Fibroblast of lung (primary cell): ENCODE results near the gene SRD5A1. TPM values are rescaled to one million over a fixed set of nuclear protein-coding genes. Genes with fewer than 3 reads are reported as not detected.

Experiments used
- DNase-seq, 2 donors: peaks; one replicate each; pipeline versions ENCODE4 v3.0.0 to v3.0.0-alpha.2; 2010; ENCODE audit warnings: low read depth in 2 of 2
- H2AFZ ChIP-seq: 2 replicates; pipeline ENCODE4 v1.5.1; 2012; ENCODE audit warnings: low read length, control low read depth, inconsistent platforms
- H3K27ac ChIP-seq: 2 replicates; pipeline ENCODE4 v1.5.1; 2011; ENCODE audit warnings: low read length, control low read depth; ENCODE audit not compliant: insufficient read depth
- H3K27me3 ChIP-seq: 2 replicates; pipeline ENCODE4 v1.5.1; 2011; ENCODE audit warnings: mild to moderate bottlenecking, low read length; ENCODE audit not compliant: control insufficient read depth, insufficient read depth
- H3K36me3 ChIP-seq: 2 replicates; pipeline ENCODE4 v1.5.1; 2011; ENCODE audit warnings: low read length; ENCODE audit not compliant: control insufficient read depth, insufficient read depth
- H3K4me1 ChIP-seq: 2 replicates; pipeline ENCODE4 v1.5.1; 2011; ENCODE audit warnings: low read length; ENCODE audit not compliant: control insufficient read depth, insufficient read depth; ENCODE audit errors: extremely low read depth
- H3K4me2 ChIP-seq: 2 replicates; pipeline ENCODE4 v1.5.1; 2011; ENCODE audit warnings: low read length, control low read depth; ENCODE audit not compliant: insufficient read depth; ENCODE audit errors: extremely low read depth
- H3K4me3 ChIP-seq, 4 experiments: fragments of 200-600 bp in 1 of 4; sonication (generic) in 1 of 4; replicated peaks in 1 of 4; 2 replicates each; pipeline ENCODE4 v1.5.1; 2011 to 2016; ENCODE audit warnings: low read length in 4 of 4, low read depth in 3 of 4, mild to moderate bottlenecking in 3 of 4, control low read depth in 2 of 4, inconsistent platforms in 1 of 4, mixed read lengths in 1 of 4; ENCODE audit not compliant: insufficient read depth in 1 of 4; ENCODE audit errors: control extremely low read depth in 1 of 4
- H3K79me2 ChIP-seq: 2 replicates; pipeline ENCODE4 v1.5.1; 2012; ENCODE audit warnings: mild to moderate bottlenecking, low read length, inconsistent platforms; ENCODE audit not compliant: control insufficient read depth, insufficient read depth
- H3K9ac ChIP-seq: 2 replicates; pipeline ENCODE4 v1.5.1; 2011; ENCODE audit warnings: mild to moderate bottlenecking, low read length, control low read depth; ENCODE audit not compliant: insufficient read depth
- H3K9me3 ChIP-seq: 2 replicates; pipeline ENCODE4 v1.5.1; 2012; ENCODE audit warnings: low read depth, low read length; ENCODE audit not compliant: control insufficient read depth, insufficient read depth
- H4K20me1 ChIP-seq: 2 replicates; pipeline ENCODE4 v1.5.1; 2011; ENCODE audit warnings: low read length; ENCODE audit not compliant: control insufficient read depth, insufficient read depth; ENCODE audit errors: extremely low read depth
- EZH2 ChIP-seq: IDR thresholded peaks from 2 replicates; pipeline ENCODE4 v1.5.1; 2012; ENCODE audit warnings: low read length, control low read depth, mild to moderate bottlenecking; ENCODE audit errors: missing control alignments
- polyA plus RNA-seq, 2 donors: library from polyadenylated mRNA; depleted of rRNA in 1 of 2; stranded (reverse) in 1 of 2; unstranded in 1 of 2; fragments of >200 nt; gene quantifications; 2 replicates each; pipeline ENCODE4 v1.2.1, GENCODE V29; 2011 to 2012; ENCODE audit warnings: missing spikeins in 1 of 2
- total RNA-seq: library from RNA; depleted of rRNA; stranded (reverse); fragments of >200 nt; gene quantifications from 2 replicates; pipeline ENCODE4 v1.2.1, GENCODE V29; 2014
- TF ChIP-seq, protein P1 (sequence below), 2 donors: IDR thresholded peaks in 1 of 2; conservative IDR thresholded peaks in 1 of 2; 1 replicate in 1 of 2; 2 replicates in 1 of 2; pipeline ENCODE4 v1.5.1; 2011 to 2012; ENCODE audit warnings: low read length in 2 of 2, control low read depth in 1 of 2, inconsistent platforms in 1 of 2, low read depth in 1 of 2, mild to moderate bottlenecking in 1 of 2

SRD5A1 gene
- total and polyA plus RNA-seq, 2 donors (not counting 1 experiment from before 2014, with no cell fraction given): 12.1 to 20.6 TPM

DNA sequence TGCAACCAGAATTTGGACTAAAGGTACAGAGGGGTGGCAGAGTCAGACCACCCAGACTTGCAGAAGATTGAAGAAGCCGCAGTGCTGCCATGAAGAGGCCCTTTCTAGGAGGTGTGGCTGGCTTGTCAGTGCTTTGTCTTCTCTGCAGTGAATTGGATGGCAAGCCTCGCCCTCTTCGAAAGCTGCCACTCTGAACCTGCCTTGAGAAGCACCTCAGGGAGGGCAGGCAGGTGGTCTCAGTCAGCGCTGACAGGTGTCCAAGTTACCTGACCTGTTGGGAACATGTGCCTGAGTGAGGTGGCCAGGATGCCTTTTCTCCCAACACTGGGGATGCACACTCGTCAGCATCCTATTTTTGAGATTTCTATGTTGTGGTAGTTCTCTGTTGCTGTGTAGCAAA lies 86.2 kb downstream of the SRD5A1 start:
- H2AFZ ChIP-seq: no peak overlapping the region
- H3K4me2 ChIP-seq: no peak overlapping the region
- no peaks in the 10 kb centered on the region for H3K27me3 ChIP-seq
- no peak overlapping the region for H3K27ac ChIP-seq
- H3K79me2 ChIP-seq: peaks cover 99% of the 10 kb centered on the region
- no peak overlapping the region for H3K9ac ChIP-seq
- H3K4me3 ChIP-seq: no peak overlapping the region
- H3K36me3 ChIP-seq: peaks cover 2% of the 10 kb centered on the region
- H3K9me3 ChIP-seq: no peaks in the 10 kb centered on the region
- peaks cover 21% of the 10 kb centered on the region for H3K4me1 ChIP-seq
- TF ChIP-seq, protein P1, sequence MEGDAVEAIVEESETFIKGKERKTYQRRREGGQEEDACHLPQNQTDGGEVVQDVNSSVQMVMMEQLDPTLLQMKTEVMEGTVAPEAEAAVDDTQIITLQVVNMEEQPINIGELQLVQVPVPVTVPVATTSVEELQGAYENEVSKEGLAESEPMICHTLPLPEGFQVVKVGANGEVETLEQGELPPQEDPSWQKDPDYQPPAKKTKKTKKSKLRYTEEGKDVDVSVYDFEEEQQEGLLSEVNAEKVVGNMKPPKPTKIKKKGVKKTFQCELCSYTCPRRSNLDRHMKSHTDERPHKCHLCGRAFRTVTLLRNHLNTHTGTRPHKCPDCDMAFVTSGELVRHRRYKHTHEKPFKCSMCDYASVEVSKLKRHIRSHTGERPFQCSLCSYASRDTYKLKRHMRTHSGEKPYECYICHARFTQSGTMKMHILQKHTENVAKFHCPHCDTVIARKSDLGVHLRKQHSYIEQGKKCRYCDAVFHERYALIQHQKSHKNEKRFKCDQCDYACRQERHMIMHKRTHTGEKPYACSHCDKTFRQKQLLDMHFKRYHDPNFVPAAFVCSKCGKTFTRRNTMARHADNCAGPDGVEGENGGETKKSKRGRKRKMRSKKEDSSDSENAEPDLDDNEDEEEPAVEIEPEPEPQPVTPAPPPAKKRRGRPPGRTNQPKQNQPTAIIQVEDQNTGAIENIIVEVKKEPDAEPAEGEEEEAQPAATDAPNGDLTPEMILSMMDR (conservative IDR thresholded peaks at IDR 0.05 in 1 of 2, IDR thresholded peaks at IDR 0.05 in 1 of 2; ENCODE audit: low read depth in 1 of 2, low read length in 2 of 2): no peak
- TF ChIP-seq EZH2: no peak
- DNase-seq: no peak
- H4K20me1 ChIP-seq: peaks cover 6% of the 10 kb centered on the region

DNA sequence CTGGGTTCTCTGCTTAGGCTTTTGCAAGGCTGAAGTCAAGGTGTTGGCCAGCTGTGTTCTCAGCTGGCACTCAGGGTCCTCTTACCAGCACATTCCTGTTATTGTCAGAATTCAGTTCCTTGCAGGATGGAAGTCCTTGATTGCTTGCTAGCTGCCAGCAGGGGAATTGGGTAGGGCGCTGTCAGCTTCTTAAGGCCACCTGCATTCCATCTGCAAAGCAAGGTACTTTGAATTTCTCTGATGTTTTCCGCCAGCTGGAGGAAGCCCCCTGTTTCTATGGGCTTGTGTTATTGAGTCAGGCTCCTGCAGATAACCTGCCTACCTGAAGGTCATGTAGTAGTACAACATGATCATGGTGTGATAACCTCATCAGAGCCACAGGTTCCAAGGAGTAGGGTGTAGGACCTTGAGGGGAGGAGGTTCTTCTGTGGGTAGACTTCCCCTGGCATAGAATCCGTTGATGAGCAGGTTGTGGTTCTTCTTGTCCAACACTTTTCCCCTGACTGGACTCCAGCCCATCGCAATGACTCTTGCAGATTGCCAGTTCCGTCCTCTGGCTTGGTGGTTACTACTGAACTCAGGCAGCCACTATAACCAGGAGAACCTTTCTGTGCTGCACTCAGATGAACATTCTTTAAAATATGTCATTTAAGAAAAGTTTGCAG lies 86.8 kb downstream of the SRD5A1 start:
- Histone ChIP-seq H3K4me1 (peaks cover 21% of the 10 kb centered on the region), H3K79me2 (peaks cover 97% of the 10 kb centered on the region), H3K9me3 (no peaks in the 10 kb centered on the region), H4K20me1 (peaks cover 6% of the 10 kb centered on the region), H2AFZ (no peak overlapping the region), H3K36me3 (peaks cover 2% of the 10 kb centered on the region), H3K9ac (no peak overlapping the region), H3K4me2 (peak overlapping the region; percentile 37), H3K27ac (no peak overlapping the region), H3K4me3 (no peak overlapping the region), H3K27me3 (no peaks in the 10 kb centered on the region)
- no peak for TF ChIP-seq EZH2
- TF ChIP-seq, protein P1 (conservative IDR thresholded peaks at IDR 0.05 in 1 of 2, IDR thresholded peaks at IDR 0.05 in 1 of 2; ENCODE audit: low read depth in 1 of 2, low read length in 2 of 2): no peak
- DNase-seq: peak in 1 of 2 donors; percentile 52

DNA sequence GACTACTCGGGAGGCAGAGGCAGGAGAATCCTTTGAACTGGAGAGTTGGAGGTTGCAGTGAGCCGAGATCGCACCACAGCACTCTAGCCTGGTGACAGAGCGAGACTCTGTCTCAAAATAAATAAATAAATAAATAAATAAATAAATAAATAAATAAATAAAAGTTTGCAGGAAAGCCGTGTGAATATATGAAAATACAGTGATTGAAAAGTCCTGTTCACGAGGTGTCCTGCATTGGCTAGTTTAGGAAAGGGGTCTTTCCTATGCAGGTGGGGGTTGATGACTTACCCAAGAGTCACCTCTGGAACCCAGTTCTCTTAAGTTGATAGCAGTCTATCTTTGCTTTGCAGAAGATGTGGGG lies 87.3 kb downstream of the SRD5A1 start:
- no peak for DNase-seq
- Histone ChIP-seq H3K9me3 (no peaks in the 10 kb centered on the region), H3K9ac (no peak overlapping the region), H3K4me2 (no peak overlapping the region), H4K20me1 (peaks cover 3% of the 10 kb centered on the region), H3K27me3 (no peaks in the 10 kb centered on the region), H3K4me3 (no peak overlapping the region), H3K4me1 (peaks cover 19% of the 10 kb centered on the region), H3K79me2 (peaks cover 97% of the 10 kb centered on the region), H3K36me3 (peaks cover 2% of the 10 kb centered on the region), H2AFZ (no peak overlapping the region), H3K27ac (no peak overlapping the region)
- TF ChIP-seq, protein P1 (conservative IDR thresholded peaks at IDR 0.05 in 1 of 2, IDR thresholded peaks at IDR 0.05 in 1 of 2; ENCODE audit: low read depth in 1 of 2, low read length in 2 of 2): no peak
- no peak for TF ChIP-seq EZH2
